Ascending aorta (tissue), 2 donors: ENCODE results near the gene KDM3A. TPM values are rescaled to one million over a fixed set of nuclear protein-coding genes. Genes with fewer than 3 reads are reported as not detected.

Experiments
- DNase-seq, 2 donors: peaks; one replicate each; pipeline ENCODE4 v3.0.0-alpha.2; 2019; ENCODE audit warnings: low spot score in 2 of 2
- H3K27ac ChIP-seq, 2 donors: fragments of 200-600 bp; sonication (generic); one replicate each; pipeline ENCODE4 v1.5.1; 2016 to 2017; ENCODE audit warnings: mild to moderate bottlenecking in 1 of 2
- H3K27me3 ChIP-seq: fragments of 200-600 bp; sonication (generic); one replicate; pipeline ENCODE4 v1.5.1; 2017
- H3K36me3 ChIP-seq, 2 donors: fragments of 200-600 bp; sonication (generic); one replicate each; pipeline ENCODE4 v1.5.1; 2016
- H3K4me1 ChIP-seq, 2 donors: fragments of 200-600 bp; sonication (generic); one replicate each; pipeline ENCODE4 v1.5.1; 2016 to 2017; ENCODE audit warnings: mild to moderate bottlenecking in 1 of 2
- H3K4me3 ChIP-seq, 2 donors: fragments of 200-600 bp; sonication (generic); one replicate each; pipeline ENCODE4 v1.5.1; 2016 to 2017; ENCODE audit warnings: mild to moderate bottlenecking in 1 of 2
- H3K9me3 ChIP-seq, 2 donors: fragments of 200-600 bp; sonication (generic); one replicate each; pipeline ENCODE4 v1.5.1; 2016
- intact Hi-C: fragments of 100-400 bp; cut with DNase I; formaldehyde crosslinking; loops from one replicate; pipeline ENCODE4 v1.15.1; 2023
- total RNA-seq: library from RNA; depleted of rRNA; stranded (reverse); fragments of >200 nt; gene quantifications from one replicate; pipeline ENCODE4 v1.1.0, GENCODE V29; 2016
- TF ChIP-seq, protein P1 (sequence below), 3 experiments: fragments of 200-600 bp in 2 of 3; fragments of 450-650 bp in 1 of 3; sonication (generic) in 2 of 3; IDR thresholded peaks; one replicate each; pipeline ENCODE4 v1.5.1; 2016 to 2019; ENCODE audit warnings: antibody characterized with exemption in 3 of 3, mild to moderate bottlenecking in 1 of 3, moderate library complexity in 1 of 3

Gene KDM3A
- total RNA-seq, 1 donor from 2014 or later: 18.4 TPM

DNA sequence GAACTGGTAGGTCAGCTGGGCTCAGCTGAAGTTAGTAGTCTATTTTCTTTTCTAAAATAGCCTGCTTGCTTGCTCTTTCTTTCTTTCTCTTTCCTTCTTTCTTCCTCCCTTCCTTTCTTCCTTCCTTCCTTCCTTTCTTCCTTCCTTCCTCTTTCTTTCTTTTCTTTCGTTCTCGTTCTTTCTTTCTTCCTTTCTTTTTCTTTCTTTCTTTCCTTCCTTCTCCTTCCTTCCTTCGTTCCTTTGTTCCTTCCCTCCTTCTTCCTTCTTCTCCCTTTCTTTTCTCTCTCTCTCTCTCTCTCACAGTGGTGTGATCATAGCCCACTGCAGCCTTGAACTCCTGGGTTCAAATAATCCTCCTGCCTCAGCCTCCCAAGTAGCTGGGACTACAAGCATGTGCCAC lies 29.2 kb upstream of the KDM3A start:
- TF ChIP-seq, protein P1, sequence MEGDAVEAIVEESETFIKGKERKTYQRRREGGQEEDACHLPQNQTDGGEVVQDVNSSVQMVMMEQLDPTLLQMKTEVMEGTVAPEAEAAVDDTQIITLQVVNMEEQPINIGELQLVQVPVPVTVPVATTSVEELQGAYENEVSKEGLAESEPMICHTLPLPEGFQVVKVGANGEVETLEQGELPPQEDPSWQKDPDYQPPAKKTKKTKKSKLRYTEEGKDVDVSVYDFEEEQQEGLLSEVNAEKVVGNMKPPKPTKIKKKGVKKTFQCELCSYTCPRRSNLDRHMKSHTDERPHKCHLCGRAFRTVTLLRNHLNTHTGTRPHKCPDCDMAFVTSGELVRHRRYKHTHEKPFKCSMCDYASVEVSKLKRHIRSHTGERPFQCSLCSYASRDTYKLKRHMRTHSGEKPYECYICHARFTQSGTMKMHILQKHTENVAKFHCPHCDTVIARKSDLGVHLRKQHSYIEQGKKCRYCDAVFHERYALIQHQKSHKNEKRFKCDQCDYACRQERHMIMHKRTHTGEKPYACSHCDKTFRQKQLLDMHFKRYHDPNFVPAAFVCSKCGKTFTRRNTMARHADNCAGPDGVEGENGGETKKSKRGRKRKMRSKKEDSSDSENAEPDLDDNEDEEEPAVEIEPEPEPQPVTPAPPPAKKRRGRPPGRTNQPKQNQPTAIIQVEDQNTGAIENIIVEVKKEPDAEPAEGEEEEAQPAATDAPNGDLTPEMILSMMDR (IDR thresholded peaks at IDR 0.05): no peak
- intact Hi-C loops: no loop called here
- no peaks in the 10 kb centered on the region for H3K36me3 ChIP-seq
- no peaks in the 10 kb centered on the region for H3K27me3 ChIP-seq
- no peak overlapping the region for H3K27ac ChIP-seq
- H3K4me1 ChIP-seq: no peaks in the 10 kb centered on the region
- H3K4me3 ChIP-seq: no peak overlapping the region
- DNase-seq: no peak
- no peaks in the 10 kb centered on the region for H3K9me3 ChIP-seq

DNA sequence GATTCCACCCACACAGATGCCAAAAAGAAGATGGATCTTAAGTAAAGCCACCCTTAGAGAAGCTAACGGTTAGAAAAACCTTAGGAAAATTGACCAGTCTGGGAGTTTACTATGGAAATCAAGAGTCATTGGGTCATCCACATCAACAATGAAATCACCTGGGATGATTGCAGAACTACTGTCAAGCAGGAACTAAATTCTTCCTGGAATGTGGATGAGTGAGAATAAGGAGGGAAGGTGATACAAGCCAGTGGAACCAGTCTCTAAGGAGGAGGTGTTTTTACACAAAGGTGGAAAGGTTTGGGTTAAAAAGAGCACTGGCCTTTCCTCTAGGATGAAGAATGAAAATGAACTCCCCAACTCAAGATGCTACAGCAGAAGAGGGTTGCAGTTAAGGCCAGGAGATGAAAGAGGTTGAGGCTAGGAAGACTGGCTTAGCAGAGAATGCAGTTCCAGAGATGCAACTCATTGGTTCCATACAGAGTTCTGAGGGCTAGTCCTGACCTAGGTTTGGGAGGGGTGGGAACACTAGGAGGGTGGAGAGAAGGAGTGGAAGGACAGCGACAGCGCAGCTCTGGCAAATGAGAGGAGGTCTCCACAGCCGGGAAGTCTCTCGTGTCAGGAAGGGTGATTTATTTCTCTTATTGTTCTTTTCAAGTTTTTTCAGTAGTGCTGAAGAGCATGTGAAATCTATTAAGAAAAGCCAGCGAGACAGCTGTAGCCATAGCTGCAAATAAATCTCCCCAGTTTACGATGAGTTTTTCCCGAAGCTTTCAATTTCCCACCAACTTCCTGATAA lies 27.7 kb upstream of the KDM3A start:
- Histone ChIP-seq H3K36me3 (no peaks in the 10 kb centered on the region), H3K27ac (no peak overlapping the region), H3K9me3 (no peaks in the 10 kb centered on the region), H3K4me3 (peak overlapping the region in 1 of 2 donors; percentile 8), H3K27me3 (no peaks in the 10 kb centered on the region), H3K4me1 (no peaks in the 10 kb centered on the region)
- TF ChIP-seq, protein P1 (IDR thresholded peaks at IDR 0.05): no peak
- intact Hi-C loops: no loop called here
- DNase-seq: no peak

DNA sequence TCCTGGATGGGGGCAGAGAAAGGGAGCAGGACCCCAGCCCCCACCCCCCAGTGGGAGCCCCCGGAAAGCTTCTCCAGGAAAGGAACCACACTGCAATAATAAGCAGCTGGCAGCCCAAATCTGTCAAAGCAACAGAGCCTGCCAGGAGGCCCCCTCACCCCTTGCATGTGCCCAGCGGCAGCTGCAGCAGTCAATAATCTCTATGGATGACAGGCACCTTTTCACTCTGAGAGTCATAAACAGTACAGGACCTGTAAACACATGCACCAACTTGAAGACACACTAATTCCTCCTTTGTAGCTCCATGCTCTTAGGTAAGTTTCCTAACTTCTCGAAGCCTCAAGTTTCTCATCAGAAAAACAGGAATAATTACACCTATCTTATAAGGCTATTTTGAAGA lies 26.2 kb upstream of the KDM3A start:
- intact Hi-C loops: no loop called here
- no peaks in the 10 kb centered on the region for H3K9me3 ChIP-seq
- DNase-seq: no peak

DNA sequence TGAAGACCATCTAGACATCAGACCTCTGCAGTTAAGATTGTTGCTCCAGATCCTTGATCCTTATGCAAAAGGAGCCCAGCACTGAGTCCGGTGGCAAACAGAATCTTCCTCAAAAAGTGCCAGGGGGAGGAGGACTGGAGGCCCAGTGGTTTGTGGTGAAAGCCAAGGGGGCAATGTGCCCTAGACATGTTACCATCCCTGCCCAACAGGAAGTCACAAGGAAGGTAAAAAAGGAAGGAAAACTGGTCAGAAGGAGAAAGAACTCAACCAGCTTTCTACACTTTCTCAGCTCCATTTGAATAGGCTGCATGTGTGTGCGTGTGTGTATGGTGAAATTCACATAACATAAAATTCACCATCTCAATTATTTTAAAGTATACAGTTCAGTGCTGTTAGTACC lies 25.0 kb upstream of the KDM3A start:
- no peak for DNase-seq
- Histone ChIP-seq H3K27me3 (no peaks in the 10 kb centered on the region), H3K27ac (no peak overlapping the region), H3K9me3 (no peaks in the 10 kb centered on the region), H3K4me3 (no peak overlapping the region), H3K36me3 (no peaks in the 10 kb centered on the region), H3K4me1 (no peaks in the 10 kb centered on the region)
- intact Hi-C loops: no loop called here
- TF ChIP-seq, protein P1 (IDR thresholded peaks at IDR 0.05): no peak

More for the DNA sequence above, 26.2 kb upstream of the KDM3A start:
- Histone ChIP-seq H3K4me1 (no peaks in the 10 kb centered on the region), H3K27me3 (no peaks in the 10 kb centered on the region), H3K27ac (no peak overlapping the region), H3K4me3 (no peak overlapping the region), H3K36me3 (no peaks in the 10 kb centered on the region)
- TF ChIP-seq, protein P1 (IDR thresholded peaks at IDR 0.05): no peak

DNA sequence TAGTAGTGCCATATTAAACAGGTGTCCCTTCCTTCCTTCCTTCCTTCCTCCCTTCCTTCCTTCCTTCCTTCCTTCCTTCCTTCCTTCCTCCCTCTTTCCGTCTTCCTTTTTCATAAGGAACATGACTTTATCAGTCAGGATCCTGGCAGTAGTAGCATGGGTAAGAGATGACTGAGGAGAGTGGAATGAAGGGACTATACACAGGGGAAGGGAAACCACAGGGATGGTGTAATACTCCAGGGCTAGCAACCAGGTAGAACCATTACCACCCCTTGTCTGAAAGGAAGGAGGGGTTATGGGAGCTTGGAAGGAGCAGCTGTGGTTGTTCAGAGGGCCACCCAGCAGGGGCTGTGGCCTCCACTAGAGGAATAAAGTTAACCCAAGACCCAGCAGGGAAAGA lies 23.2 kb upstream of the KDM3A start:
- Histone ChIP-seq H3K9me3 (peaks cover 0 to 5% of the 10 kb centered on the region in 2 donors), H3K4me3 (no peak overlapping the region), H3K4me1 (no peaks in the 10 kb centered on the region), H3K27ac (no peak overlapping the region), H3K36me3 (no peaks in the 10 kb centered on the region), H3K27me3 (no peaks in the 10 kb centered on the region)
- TF ChIP-seq, protein P1 (IDR thresholded peaks at IDR 0.05): no peak
- DNase-seq: no peak
- intact Hi-C loops: no loop called here
